Thyroid gland (tissue), 4 donors: ENCODE measurements around the gene NDC80.

Source experiments
- POLR2A ChIP-seq, 2 donors: fragments of 450-650 bp; IDR thresholded peaks; one replicate each; pipeline ENCODE4 v1.6.1; 2017; ENCODE audit warnings: antibody characterized with exemption in 2 of 2, mild to moderate bottlenecking in 2 of 2, moderate library complexity in 1 of 2
- TF ChIP-seq, protein P1 (sequence below), 6 experiments: fragments of 200-600 bp in 3 of 6; fragments of 450-650 bp in 3 of 6; sonication (generic) in 3 of 6; IDR thresholded peaks; one replicate each; pipeline ENCODE4 v1.5.1; 2016 to 2019; ENCODE audit warnings: antibody characterized with exemption in 6 of 6, mild to moderate bottlenecking in 2 of 6, inconsistent platforms in 1 of 6, moderate library complexity in 1 of 6

GRCh38 chr18:2555895-2556294 is 15.5 kb upstream of the NDC80 start:
- TF ChIP-seq, protein P1, sequence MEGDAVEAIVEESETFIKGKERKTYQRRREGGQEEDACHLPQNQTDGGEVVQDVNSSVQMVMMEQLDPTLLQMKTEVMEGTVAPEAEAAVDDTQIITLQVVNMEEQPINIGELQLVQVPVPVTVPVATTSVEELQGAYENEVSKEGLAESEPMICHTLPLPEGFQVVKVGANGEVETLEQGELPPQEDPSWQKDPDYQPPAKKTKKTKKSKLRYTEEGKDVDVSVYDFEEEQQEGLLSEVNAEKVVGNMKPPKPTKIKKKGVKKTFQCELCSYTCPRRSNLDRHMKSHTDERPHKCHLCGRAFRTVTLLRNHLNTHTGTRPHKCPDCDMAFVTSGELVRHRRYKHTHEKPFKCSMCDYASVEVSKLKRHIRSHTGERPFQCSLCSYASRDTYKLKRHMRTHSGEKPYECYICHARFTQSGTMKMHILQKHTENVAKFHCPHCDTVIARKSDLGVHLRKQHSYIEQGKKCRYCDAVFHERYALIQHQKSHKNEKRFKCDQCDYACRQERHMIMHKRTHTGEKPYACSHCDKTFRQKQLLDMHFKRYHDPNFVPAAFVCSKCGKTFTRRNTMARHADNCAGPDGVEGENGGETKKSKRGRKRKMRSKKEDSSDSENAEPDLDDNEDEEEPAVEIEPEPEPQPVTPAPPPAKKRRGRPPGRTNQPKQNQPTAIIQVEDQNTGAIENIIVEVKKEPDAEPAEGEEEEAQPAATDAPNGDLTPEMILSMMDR (IDR thresholded peaks at IDR 0.05), result no peak
- no peak for TF ChIP-seq POLR2A (IDR thresholded peaks at IDR 0.05)
